HG03558 (cell line): ENCODE data around the gene PLCE1.

Experiments used
- ATAC-seq: cut with Tn5 transposase; IDR thresholded peaks from one replicate; pipeline ENCODE4 v1.9.1; 2021; ENCODE audit warnings: moderate number of reproducible peaks; ENCODE audit not compliant: unreplicated experiment; ENCODE audit errors: extremely low read depth

Gene PLCE1

GRCh38 chr10:93992400-93993030, 1.2 kb upstream of the PLCE1 start:
- ATAC-seq: no peak

- no peak for ATAC-seq
Observed at GRCh38 chr10:93993414-93993781, 333 bp upstream of the PLCE1 start.

- ATAC-seq: no peak
Observed at GRCh38 chr10:93994438-93994801, 689 bp downstream of the PLCE1 start.

- no peak for ATAC-seq
Observed at GRCh38 chr10:93995182-93995581, 1.5 kb downstream of the PLCE1 start.

- no peak for ATAC-seq
Observed at GRCh38 chr10:93995598-93996271, 2.0 kb downstream of the PLCE1 start.

GRCh38 chr10:93996551-93996950, 2.8 kb downstream of the PLCE1 start:
- no peak for ATAC-seq

GRCh38 chr10:93997546-93997945, 3.8 kb downstream of the PLCE1 start:
- no peak for ATAC-seq

- ATAC-seq: no peak
Observed at GRCh38 chr10:93999401-93999851, 5.7 kb downstream of the PLCE1 start.

- no peak for ATAC-seq
Observed at GRCh38 chr10:94000638-94001415, 7.1 kb downstream of the PLCE1 start.

GRCh38 chr10:94001416-94001810, 7.7 kb downstream of the PLCE1 start:
- no peak for ATAC-seq

GRCh38 chr10:94002156-94002555, 8.4 kb downstream of the PLCE1 start:
- no peak for ATAC-seq

- no peak for ATAC-seq
Observed at GRCh38 chr10:94003488-94003887, 9.8 kb downstream of the PLCE1 start.

GRCh38 chr10:94005050-94005449, 11.3 kb downstream of the PLCE1 start:
- no peak for ATAC-seq

- no peak for ATAC-seq
Observed at GRCh38 chr10:94006591-94007550, 13.1 kb downstream of the PLCE1 start.

- no peak for ATAC-seq
Observed at GRCh38 chr10:94008526-94008925, 14.8 kb downstream of the PLCE1 start.

GRCh38 chr10:94010116-94010515, 16.4 kb downstream of the PLCE1 start:
- ATAC-seq: no peak

- ATAC-seq: no peak
Observed at GRCh38 chr10:94010886-94011285, 17.2 kb downstream of the PLCE1 start.

- ATAC-seq: no peak
Observed at GRCh38 chr10:94011296-94011695, 17.6 kb downstream of the PLCE1 start.

GRCh38 chr10:94012834-94013233, 19.1 kb downstream of the PLCE1 start:
- ATAC-seq: no peak

- ATAC-seq: no peak
Observed at GRCh38 chr10:94013331-94013760, 19.6 kb downstream of the PLCE1 start.
